HG03432 (cell line): ENCODE data around the gene TAPT1.
"Not testable (repeated sequence)": the region's sequence is repeated elsewhere in the genome, so short reads cannot be mapped to it uniquely, and the experiment has no call there.

Source experiments
- ATAC-seq: cut with Tn5 transposase; IDR thresholded peaks from one replicate; pipeline ENCODE4 v1.9.1; 2021; ENCODE audit warnings: mild to moderate bottlenecking, moderate library complexity; ENCODE audit not compliant: unreplicated experiment

TAPT1 gene

GRCh38 chr4:16186986-16187385 lies 39.3 kb downstream of the TAPT1 start:
- no peak for ATAC-seq

- no peak for ATAC-seq
These were observed 42.7 kb downstream of the TAPT1 start for GRCh38 chr4:16183604-16184003.

DNA sequence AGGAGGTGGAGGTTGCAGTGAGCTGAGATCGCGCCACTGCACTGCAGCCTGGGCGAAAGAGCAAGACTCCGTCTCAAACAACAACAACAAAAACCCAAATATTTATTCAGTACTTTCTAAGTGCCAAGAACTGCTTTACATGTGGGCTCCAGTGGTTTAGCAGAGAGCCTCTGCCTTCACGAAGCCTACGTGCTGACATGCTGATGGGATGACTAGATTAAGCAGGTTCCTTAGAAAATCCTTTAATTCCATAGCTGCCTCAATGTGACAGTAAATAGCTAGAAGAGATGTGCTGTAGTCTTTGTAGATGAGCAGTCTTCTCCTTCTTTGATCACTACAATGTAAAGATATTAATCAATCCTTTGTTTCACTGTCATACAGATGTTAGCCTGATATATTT lies 49.6 kb downstream of the TAPT1 start:
- no peak for ATAC-seq

DNA sequence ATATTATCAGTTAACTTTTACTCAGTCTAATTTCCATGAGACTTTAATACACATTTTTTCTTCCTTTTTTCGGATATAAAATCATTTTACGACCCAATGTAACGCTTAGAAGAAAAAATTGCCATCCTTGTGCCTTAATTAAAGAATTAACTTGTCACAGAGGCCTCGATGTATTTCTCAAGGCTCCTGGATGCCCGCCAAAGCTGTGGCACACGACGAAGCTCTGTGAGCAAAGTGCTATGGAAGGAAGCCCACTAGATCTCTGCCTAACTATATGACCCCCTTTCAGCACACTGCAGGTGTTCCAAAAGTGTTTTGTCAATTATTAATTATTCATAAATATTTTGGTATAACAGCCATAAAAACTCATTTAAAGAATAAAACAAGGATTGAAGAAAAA lies 54.4 kb downstream of the TAPT1 start:
- no peak for ATAC-seq

DNA sequence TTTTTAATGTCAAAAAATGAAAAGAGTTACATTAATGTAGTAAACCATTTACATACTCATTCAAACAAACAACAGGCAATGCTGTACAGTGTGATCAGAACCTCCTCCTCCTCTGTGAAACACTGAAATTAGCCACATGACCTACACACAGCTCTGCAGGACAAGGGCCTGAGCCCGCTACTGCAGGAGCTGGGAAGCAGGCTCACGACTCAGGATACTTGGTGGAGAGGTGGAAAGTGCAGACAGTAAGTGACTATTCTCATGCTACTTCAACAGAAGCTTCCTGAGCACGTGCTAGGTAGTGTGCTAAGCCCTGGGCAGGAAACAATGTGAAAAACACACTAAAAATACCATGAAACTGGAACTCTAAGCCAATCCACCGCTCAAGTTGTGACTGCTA lies 56.8 kb downstream of the TAPT1 start:
- ATAC-seq: no peak

DNA sequence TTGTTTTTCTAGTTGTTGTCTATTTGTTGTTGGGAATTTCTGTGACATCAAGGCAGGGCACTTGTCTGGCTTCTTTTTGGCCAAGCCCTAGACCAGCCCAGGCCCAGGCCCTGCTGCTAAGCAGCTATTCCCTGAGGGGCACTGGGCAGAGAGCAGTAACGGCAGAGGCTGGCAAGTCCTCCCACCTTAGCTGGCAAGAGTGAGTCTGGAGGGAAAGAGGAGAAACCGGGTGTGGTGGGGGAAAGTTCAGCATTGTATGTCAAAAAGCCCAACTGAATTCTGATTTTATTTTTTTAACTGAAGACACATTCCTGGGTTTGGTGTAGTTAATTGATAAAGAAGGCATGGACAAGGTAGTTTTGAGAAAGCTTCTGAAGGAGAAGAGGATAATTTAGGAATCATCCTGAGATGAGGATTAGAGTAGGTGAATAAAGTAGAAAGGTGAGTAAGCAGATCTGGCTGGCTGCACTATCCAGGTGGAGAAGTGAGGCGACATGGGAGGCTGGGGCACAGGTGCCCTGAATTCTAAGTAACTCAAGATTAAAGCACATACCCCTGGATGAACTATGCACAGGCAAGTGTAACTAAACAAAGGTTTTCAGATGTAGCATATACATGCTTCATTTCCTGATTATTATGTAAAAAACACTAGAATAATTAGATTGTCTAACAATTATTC lies 57.4 kb downstream of the TAPT1 start:
- no peak for ATAC-seq

GRCh38 chr4:16168144-16168543 lies 58.1 kb downstream of the TAPT1 start:
- ATAC-seq: no peak

GRCh38 chr4:16165931-16166330 lies 60.3 kb downstream of the TAPT1 start:
- no peak for ATAC-seq

DNA sequence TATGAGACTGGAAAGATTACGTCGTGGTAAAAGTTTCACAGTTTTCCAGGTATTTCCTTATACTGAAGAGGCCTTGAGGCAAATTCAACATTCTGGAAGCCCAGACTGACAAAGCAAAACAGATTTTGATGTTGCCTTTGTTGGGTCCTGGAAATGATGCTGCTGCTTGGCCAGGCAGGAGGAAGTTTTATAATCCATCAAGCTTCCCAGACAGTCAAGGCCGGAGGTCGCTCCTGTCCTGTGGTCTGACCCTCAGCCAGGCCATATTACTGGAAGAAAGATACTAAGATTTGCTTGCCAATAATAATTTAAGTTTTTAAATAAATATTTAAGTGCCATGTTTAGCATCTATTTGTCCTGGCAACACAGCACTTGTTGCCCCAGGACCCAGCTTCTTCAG lies 63.4 kb downstream of the TAPT1 start:
- no peak for ATAC-seq

- no peak for ATAC-seq
These were observed 64.3 kb downstream of the TAPT1 start for GRCh38 chr4:16161851-16162408.

DNA sequence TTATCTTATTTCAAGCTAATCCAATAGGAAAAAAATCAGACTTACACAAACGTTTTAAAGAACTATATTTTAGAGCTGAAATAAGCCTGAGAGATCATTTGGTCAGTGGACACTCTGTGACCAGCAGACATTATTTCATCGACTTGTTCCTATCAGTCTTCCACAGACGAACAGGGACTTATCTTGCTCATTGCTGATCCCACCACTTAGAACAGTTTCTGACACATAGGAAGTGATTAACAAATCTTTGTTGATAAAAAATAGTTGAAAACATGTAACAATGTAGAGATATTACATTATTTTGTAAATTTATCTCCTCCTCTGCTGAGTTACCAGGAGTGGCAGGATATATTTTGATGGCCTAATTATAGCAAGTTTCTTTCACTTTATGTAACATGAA lies 65.8 kb downstream of the TAPT1 start:
- no peak for ATAC-seq

DNA sequence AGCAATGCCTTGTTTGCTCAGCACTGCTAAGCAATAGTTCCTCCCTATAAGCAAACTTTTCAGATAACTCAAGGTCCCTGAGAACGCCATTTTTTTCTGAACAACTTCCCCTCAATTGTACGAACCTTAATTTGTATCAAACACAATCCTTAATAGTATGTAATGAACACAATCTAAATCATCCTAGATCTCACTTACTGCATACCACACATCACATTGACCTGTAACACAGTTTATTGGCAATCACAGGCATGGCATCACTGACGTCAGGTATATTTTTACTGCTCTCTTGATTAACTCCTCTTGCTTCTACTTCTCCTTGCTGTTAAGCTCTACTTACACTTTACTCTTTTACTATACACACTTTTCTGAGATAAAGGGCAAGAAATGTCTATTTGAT lies 67.0 kb downstream of the TAPT1 start:
- ATAC-seq: no peak

GRCh38 chr4:16158504-16158852 lies 67.8 kb downstream of the TAPT1 start:
- ATAC-seq: no peak

GRCh38 chr4:16157609-16158503 lies 68.4 kb downstream of the TAPT1 start:
- no peak for ATAC-seq

DNA sequence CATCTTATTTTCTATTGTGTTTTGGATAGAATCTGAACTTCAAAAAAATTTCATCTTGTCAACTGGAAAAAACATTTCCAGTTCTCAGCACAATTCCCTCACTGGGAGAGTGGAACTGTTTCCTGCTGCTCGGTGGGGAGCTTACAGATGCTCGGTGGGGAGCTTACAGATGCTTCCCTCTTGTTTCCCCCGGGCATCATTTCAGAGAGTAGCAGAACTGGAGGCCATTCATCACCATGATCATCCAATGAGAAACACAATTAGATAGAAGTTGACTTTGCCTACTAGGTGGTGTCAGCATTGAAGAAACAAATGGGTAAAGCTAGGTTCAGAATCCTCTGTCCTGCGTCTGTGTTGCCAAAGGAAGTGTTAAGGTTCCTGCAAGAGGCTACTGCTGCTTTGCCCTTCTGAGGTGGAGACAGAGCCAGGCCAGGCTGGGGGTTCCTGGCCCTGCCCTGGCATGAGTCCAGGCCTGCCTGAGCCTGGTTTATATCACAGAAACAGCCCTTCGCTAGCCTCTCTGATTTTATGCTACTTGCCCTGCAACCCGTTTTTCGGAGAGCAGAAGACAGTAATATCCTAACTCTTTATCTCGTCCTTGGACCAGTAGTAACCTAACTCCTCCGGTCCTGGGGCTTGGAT lies 70.6 kb downstream of the TAPT1 start:
- ATAC-seq: no peak

- no peak for ATAC-seq
These were observed 71.8 kb downstream of the TAPT1 start for GRCh38 chr4:16154451-16154850.

- ATAC-seq: no peak
These were observed 75.6 kb downstream of the TAPT1 start for GRCh38 chr4:16150716-16151115.

- not testable (repeated sequence) for ATAC-seq
These were observed 81.4 kb downstream of the TAPT1 start for GRCh38 chr4:16144913-16145312.

DNA sequence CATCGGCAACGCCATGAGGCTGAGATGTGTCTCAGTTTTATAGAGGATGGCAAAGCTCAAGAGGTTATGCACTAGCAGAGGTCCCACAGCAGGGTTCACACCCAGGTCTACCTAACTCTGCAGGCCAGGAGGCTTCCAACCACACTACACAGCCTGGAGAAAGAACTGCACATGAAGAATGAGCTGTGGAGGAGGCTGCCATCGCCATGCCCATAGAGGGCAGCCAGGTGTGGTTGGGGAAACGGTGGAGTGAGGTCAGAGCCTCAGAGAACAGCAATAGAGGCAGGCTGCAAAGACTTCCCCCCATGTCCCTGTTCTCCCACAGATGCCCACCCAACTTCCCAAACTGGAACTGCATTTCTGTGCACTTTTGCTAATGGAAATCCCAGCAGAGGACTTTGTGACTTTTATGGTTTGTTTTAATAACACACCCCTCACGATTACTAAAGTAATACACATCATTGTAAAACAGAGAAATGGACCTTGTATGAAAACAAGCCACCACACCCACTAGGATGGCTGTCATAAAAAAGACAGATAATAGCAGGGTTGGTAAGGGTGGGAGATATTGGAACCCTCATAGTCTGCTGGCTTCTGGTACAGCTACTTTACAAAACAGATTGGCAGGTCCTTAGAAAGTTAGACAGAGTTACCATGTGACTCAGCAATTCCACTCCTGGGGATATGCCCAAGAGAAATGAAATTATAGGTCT lies 83.5 kb downstream of the TAPT1 start:
- no peak for ATAC-seq

- no peak for ATAC-seq
These were observed 85.4 kb downstream of the TAPT1 start for GRCh38 chr4:16140879-16141249.

- no peak for ATAC-seq
These were observed 85.9 kb downstream of the TAPT1 start for GRCh38 chr4:16140231-16140878.
